PFSK-1 (cell line): ENCODE data around the gene PEX10. TPM values are rescaled to one million over a fixed set of nuclear protein-coding genes. Genes with fewer than 3 reads are reported as not detected.

Source experiments
- FOXP2 ChIP-seq: optimal IDR thresholded peaks from 2 replicates; pipeline ENCODE3; 2011; ENCODE audit warnings: borderline replicate concordance, control low read depth, inconsistent platforms; ENCODE audit not compliant: insufficient read depth; ENCODE audit errors: extremely low read length, extremely low read depth
- POLR2AphosphoS5 ChIP-seq: IDR thresholded peaks from 2 replicates; pipeline ENCODE4 v1.6.1; 2012; ENCODE audit warnings: low read depth, mild to moderate bottlenecking, control low read depth, low read length, moderate library complexity
- SIN3A ChIP-seq: IDR thresholded peaks from 2 replicates; pipeline ENCODE4 v1.6.1; 2012; ENCODE audit warnings: mild to moderate bottlenecking, low read length, moderate library complexity, borderline replicate concordance; ENCODE audit not compliant: insufficient read depth
- TAF1 ChIP-seq: IDR thresholded peaks from 2 replicates; pipeline ENCODE4 v1.6.1; 2012; ENCODE audit warnings: low read length, control low read depth, borderline replicate concordance; ENCODE audit not compliant: insufficient read depth
- polyA plus RNA-seq: library from polyadenylated mRNA; unstranded; fragments of >200 nt; gene quantifications from one replicate; pipeline ENCODE4 v1.2.1, GENCODE V29; 2012; ENCODE audit warnings: low read depth, missing spikeins; ENCODE audit not compliant: insufficient read length
- TF ChIP-seq, protein P1 (sequence below), 2 experiments: IDR thresholded peaks; 2 replicates each; pipeline versions ENCODE4 v1.6.1 to v1.8.0; 2011 to 2012; ENCODE audit warnings: low read depth in 2 of 2, low read length in 2 of 2, control low read depth in 1 of 2, inconsistent platforms in 1 of 2, mild to moderate bottlenecking in 1 of 2, moderate library complexity in 1 of 2; ENCODE audit not compliant: insufficient read depth in 1 of 2

PEX10 gene
- polyA plus RNA-seq = 37.8 TPM

DNA sequence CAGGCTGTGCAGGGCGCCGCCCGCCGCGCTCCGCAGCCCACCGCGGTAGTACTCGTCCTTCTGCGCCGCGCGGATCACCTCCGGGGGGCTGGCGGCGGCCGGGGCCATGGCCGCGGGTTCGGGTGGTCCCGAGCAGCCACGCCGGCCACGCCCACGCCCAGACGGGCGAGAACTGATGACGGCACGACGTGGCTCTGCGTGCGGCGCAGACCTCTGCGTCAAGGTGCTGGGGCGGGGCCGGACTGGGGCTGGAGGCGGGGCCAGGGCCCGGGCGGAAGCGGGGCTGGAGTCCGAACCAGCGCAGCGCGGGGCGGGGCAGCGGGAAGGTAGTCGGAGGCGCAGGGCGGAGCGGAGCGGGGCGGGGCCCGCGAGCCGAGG is at the start of gene PEX10:
PEX10 (minus strand) TSS at position 170 of the 378 bp plus-strand sequence; CDS start at position 108, 62 bp downstream.
- TF ChIP-seq FOXP2 (no peak), SIN3A (0 out of 2 replicates have a peak, but pooled peaks have one; percentile 22)

DNA sequence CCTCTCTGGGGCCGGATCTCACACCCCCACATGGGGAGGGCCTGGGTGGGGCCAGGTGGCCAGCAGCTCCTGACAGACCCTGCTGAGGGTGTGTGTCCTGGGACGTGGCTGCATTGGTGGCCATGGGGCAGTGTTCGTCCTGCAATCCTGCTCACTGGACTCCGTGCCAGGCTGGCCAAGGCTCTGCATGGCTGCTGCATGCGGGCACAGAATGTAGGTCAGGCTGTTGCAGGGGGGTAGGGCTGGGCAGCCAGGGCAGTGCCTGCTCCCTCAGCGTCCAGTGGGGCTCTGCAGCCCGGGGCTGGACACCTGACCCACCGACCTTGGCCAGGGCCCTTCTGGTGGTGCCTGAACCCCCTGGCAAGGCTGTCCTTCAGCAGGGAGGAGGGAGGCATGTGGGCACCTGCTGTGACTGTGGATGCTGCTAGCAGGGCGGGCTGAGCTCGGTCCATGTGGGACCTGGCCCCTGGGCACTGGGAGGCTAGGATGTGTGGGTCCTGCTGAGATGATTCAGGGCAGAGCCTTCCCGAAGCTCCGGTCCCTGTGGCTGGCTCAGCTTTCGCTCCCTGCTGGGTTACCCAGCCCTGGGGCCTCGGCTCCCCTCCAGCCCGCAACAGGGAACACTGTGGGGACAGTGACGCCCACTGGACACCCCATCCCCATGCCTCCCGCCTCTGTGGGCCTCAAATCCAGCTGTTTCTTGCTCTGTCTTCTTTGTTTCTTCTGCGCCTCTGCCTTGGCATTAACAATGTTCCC is 48.8 kb upstream of the PEX10 start:
- TF ChIP-seq POLR2AphosphoS5 = no peak

DNA sequence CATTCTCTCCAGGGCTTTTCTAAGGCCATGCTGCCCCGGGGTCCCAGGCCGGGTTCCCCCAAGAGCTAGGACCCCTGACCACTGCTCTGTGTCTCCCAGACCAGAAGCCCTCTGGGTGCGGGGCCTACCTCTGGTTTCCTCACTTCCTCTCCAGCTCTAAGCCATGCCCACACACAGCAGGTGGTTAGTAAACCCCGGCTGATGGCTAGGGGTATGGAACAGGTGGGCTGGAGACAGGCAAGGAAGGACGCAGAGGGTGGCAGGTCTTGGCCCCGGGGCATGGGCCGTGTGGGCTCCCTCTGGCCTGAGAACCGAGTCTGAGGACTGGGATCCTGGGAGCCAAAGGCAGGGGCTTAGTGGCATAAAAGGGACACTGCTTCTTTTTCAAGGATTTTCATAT is 47.8 kb upstream of the PEX10 start:
- TF ChIP-seq POLR2AphosphoS5 (no peak), TAF1 (no peak), FOXP2 (no peak), SIN3A (no peak)
- TF ChIP-seq, protein P1, sequence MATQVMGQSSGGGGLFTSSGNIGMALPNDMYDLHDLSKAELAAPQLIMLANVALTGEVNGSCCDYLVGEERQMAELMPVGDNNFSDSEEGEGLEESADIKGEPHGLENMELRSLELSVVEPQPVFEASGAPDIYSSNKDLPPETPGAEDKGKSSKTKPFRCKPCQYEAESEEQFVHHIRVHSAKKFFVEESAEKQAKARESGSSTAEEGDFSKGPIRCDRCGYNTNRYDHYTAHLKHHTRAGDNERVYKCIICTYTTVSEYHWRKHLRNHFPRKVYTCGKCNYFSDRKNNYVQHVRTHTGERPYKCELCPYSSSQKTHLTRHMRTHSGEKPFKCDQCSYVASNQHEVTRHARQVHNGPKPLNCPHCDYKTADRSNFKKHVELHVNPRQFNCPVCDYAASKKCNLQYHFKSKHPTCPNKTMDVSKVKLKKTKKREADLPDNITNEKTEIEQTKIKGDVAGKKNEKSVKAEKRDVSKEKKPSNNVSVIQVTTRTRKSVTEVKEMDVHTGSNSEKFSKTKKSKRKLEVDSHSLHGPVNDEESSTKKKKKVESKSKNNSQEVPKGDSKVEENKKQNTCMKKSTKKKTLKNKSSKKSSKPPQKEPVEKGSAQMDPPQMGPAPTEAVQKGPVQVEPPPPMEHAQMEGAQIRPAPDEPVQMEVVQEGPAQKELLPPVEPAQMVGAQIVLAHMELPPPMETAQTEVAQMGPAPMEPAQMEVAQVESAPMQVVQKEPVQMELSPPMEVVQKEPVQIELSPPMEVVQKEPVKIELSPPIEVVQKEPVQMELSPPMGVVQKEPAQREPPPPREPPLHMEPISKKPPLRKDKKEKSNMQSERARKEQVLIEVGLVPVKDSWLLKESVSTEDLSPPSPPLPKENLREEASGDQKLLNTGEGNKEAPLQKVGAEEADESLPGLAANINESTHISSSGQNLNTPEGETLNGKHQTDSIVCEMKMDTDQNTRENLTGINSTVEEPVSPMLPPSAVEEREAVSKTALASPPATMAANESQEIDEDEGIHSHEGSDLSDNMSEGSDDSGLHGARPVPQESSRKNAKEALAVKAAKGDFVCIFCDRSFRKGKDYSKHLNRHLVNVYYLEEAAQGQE (IDR thresholded peaks at IDR 0.05; ENCODE audit: insufficient read depth in 1 of 2, low read depth in 2 of 2, low read length in 2 of 2) = no peak

- TF ChIP-seq SIN3A = no peak
- TF ChIP-seq, protein P1 (IDR thresholded peaks at IDR 0.05; ENCODE audit: insufficient read depth in 1 of 2, low read depth in 2 of 2, low read length in 2 of 2) = peak; percentile 74 to 83
Observed at GRCh38 chr1:2459757-2460156, 47.4 kb upstream of the PEX10 start.

GRCh38 chr1:2458687-2459086 is 46.3 kb upstream of the PEX10 start:
- no peak for TF ChIP-seq TAF1
- TF ChIP-seq FOXP2 = no peak
- no peak for TF ChIP-seq POLR2AphosphoS5
- TF ChIP-seq SIN3A = no peak
- TF ChIP-seq, protein P1 (IDR thresholded peaks at IDR 0.05; ENCODE audit: insufficient read depth in 1 of 2, low read depth in 2 of 2, low read length in 2 of 2) = no peak

DNA sequence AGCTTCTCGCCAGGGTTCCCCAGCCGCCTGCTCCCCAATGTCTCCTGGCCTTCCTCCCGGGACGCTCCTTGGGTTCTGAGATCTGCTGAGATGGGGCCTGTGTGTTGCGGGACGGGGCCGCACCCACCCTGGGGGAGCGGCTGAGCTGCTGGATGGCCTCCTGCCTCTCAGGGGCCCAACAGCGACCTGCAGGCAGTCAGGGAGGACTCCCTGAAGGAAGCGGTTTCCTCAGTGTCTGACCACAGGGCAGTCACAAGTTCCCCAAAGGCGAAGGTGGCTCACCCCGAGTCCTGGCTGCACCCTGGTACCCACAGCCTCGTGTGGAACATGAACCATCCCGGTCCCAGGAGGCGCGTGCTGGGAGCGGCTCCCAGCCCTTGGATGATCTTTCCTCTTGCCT is 45.1 kb upstream of the PEX10 start:
- no peak for TF ChIP-seq TAF1
- no peak for TF ChIP-seq POLR2AphosphoS5
- TF ChIP-seq, protein P1 (IDR thresholded peaks at IDR 0.05; ENCODE audit: insufficient read depth in 1 of 2, low read depth in 2 of 2, low read length in 2 of 2) = no peak
- TF ChIP-seq FOXP2 = no peak
- no peak for TF ChIP-seq SIN3A
